ENCODE results near the gene FRMPD1.

Gene FRMPD1

DNA sequence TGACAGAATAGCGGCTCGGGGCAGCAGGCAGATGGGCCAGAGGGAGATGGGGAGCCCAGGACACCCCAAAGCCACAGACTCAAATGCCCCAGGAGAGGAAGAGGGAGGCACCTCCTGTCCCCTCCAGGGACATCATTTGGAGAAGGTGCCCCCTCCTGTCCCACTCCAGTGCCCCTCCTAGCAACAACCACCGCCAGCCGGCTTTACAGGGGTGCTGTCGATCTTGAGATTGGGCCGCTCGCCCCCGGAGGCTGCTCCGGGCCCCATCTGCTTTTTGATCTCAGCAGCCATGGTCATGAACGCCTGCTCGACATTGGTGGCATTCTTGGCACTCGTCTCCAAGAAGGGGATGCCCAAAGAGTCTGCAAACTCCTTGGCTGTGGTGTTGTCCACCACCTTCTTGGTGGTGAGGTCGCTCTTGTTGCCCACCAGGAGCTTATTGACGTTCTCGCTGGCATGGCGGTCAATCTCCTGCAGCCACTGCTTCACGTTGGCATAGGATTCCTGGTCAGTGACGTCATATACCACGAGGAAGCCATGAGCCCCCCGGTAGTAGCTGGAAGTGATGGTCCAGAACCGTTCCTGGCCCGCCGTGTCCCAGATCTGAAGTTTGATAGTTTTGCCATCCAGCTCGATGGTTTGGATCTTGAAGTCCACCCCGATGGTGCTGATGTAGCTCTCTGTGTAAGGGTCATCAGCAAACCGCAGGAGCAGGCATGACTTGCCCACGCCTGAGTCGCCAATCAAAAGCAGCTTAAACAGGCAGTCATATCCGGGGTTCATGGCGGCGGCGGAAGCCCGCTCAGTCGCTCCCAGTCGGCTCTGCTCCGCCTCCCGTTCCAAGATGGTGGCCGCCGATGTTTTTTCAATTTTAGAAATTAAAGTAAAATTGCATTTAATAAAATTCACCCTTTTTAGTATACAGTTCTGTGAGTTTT, 14.0 kb upstream of the FRMPD1 start:
- DNase-seq, result no peak

DNA sequence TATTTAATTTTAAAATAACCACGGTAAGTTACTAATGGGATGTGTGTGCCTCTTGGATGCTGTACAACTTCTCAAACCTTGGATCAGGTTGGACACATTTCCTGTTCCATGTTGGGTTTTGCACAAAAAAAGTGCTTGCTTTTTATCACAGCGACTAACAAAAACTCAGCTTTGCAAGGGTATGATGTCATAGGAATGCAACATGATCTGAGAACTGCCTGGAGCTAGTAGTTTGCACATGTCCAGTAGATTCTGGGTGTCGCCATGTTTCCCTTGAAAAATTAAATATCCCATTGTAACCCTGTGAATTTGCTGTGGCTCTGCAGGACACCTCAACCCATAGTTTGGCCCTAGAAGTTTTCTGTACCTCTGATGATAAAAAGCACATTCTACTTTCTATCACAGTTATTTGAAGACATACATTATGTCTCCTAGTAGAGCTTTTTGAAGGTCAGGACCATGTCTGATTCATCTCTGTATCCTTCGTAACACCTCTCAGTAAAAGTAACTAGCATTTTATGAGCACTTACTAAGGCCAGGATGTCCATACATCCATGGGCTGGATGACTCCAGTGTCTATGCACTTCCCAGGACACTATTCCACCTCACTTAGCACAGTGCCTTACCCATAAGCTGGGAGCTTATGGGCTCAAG, 11.5 kb upstream of the FRMPD1 start:
- no peak for DNase-seq

- DNase-seq, result no peak
Measured at GRCh38 chr9:37639841-37640240, 10.9 kb upstream of the FRMPD1 start.

- DNase-seq, result no peak
Measured at GRCh38 chr9:37640246-37640645, 10.5 kb upstream of the FRMPD1 start.

DNA sequence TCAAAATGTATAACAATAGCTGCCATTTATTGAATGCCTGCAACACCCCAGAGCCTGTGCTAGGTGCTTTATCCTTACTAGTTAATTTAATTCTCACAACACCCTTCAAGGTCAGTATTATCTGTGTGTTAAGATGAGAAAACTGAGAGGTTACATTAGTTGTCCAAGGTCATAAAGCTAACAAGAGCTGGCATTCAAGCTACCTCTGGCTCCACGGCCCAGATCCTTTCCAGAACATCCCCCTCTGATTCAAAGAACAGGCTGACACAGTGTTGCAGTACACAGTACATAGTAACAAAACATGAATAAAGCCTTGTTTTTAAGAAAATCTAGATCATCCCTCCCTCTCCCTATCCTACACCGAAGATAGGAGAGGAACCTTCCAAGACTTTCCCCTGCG, 9.4 kb upstream of the FRMPD1 start:
- DNase-seq, result no peak

- DNase-seq, result no peak
Measured at GRCh38 chr9:37643214-37643613, 7.5 kb upstream of the FRMPD1 start.

DNA sequence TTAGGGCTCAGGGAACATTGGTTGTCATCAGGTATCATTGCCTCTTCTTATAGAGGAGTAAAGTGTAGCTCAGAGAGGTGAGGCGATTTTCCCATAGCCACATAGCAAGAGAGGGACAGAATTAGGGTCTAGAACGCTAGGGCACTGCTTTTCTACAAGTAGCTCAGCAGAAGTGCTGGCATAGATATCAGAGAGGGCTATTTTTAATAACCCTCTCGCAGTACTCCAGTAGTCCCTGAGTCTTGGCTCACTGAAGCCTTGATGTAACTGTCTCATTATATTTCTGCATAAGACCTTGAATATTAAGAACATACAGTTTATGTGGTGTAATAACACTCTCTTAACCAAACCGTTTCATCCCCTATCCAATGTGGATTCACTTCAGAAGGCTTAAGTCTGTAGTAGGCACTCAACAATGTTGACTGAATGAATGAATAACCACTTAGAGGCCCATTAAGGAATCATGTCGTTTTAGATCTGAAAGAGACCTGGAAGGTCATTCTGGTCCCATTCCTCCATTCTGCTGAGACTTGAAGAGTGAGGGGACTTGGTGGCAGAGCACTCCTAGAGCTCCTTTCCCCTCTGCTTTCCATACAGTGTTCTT, 4.7 kb upstream of the FRMPD1 start:
- DNase-seq, result no peak

- DNase-seq, result no peak
Measured at GRCh38 chr9:37650299-37650872, 368 bp upstream of the FRMPD1 start.

GRCh38 chr9:37652261-37652660, 1.5 kb downstream of the FRMPD1 start:
- DNase-seq, result no peak

DNA sequence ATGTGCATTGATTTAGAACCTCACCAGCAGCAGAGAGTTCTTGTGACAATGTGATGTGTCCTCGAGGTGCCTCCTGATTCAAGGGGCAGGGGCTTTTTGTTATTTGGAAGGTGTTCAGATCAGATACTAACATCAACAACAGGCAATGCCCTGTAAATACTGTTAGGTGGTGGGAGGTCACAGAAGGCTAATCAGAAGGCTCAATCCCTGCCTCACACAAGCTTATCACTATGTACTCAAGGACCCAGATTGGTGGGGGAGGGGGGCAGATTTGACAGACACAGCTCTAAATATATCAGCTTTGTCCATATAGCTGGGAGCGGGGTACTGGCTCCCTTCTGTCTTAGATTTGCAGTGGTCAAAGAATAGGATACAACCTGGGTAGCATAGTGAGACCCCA, 2.6 kb downstream of the FRMPD1 start:
- DNase-seq, result no peak

GRCh38 chr9:37656936-37657335, 6.2 kb downstream of the FRMPD1 start:
- DNase-seq, result no peak

- no peak for DNase-seq
Measured at GRCh38 chr9:37660691-37661090, 9.9 kb downstream of the FRMPD1 start.

DNA sequence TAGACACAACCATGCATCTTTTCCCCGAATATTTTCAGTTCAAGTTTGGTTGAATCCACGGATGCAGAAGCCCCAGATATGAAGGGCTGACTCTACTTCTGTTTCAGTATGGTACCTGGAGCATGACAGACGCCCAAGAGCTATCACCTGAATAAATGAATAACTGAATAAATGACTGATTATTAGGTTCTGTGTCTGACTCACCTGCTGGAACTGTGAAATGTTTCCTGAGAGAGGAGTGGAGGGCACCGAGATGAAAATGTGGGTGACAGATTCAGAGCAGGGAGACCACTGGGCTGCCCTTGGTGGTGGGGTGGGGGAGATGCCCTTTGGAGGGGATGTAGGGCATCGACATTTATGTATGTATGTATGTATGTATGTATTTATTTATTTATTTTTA, 13.2 kb downstream of the FRMPD1 start:
- no peak for DNase-seq

DNA sequence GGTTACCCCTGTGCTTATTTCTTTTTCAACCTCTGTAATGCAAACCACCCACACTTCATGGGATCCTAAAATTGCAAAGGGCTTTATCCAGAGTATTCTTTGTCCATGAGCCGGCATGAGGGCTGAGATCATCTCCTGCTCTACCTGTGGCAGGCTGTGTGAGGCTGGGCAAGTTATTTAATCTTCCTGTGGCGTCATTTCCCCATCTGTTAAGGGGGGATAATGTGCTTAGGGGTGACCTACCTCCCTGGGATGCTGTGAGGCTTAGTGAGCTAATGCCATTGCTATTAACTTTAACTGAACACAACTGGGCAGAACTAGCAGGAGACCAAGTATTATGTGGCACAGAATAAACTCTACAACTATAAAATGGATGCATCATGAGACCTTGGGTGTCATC, 17.0 kb downstream of the FRMPD1 start:
- no peak for DNase-seq

DNA sequence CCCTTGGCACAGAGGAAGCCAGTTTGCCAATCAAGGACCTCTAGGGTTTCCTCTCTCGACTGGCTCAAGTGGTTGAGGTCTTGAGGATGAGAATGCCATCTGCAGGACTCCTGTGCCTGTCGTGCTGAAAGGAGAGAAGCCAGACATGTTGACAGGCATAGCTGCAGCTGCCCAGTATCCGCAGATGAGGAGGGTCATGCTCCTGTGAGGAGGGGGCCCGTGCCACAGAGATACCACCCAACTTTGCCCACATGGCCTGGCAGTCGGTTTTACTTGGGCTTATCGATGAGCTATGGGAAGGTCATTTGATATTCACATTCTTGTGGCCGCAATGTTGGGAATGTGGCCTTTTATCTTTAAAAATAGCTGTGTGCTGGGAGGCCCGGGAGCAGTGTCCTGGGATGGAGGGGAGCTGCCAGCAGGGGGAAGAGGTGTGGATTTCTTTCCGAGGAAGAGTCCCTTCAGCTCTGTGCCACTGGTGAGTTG, 17.4 kb downstream of the FRMPD1 start:
- DNase-seq, result no peak

DNA sequence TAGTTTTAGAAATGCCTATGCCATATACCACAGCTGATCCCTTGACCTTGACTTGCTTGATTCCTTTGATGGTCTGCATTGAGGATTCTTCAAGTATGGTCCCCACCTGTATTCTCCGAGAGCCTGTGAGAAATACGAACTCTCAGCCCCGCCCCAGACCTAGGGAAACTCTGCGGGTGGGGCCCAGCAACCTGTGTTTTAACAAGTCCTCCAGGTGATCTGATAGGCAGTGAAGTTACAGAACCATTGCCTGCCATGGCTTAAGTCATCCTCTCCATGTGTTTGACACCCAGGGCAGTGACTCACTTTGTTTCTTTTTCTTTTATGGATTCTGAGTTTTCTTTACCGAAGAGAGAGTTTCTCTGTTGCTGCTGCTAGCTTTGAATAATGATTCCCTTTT, 18.5 kb downstream of the FRMPD1 start:
- DNase-seq, result no peak

- no peak for DNase-seq
Measured at GRCh38 chr9:37675661-37676060, 24.9 kb downstream of the FRMPD1 start.

DNA sequence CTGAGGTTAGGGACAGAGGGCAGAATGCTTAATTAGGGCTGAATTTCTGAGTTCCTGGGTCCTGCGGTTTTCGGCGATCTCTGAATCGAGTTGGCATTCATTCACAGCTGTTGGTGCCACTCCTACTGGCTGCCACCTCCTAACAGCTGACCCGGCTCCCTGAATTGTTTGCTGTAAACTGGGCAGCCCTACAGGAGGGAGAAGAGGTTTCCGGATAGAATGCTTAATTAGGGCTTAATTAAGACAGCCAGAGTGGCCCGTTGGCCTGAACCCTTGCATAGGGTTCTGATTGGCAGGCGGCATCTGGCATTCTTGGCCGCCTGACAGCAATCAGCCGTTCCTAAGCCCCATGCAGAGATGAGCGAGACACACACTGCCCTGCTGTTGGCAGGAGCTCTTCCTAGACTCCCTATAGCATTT, 25.7 kb downstream of the FRMPD1 start:
- no peak for DNase-seq

DNA sequence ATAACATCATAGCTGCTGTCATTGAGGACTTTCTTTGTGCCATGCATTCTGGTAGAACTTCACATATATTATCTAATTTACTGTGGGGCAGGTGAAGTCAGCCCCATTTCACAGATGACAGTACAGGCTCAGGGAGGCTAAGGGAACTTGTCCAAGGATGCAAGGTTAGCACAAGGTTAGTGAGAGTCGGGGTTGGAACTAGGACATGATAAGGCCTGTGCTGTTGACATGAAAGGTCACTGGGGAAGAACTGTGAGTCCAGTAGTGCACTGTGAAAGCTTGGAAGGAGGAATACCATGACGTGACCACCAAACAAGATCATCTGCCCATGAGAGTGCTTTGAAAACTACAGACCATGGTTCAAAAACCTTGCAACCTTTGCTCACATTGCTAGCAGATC, 26.7 kb downstream of the FRMPD1 start:
- no peak for DNase-seq

DNA sequence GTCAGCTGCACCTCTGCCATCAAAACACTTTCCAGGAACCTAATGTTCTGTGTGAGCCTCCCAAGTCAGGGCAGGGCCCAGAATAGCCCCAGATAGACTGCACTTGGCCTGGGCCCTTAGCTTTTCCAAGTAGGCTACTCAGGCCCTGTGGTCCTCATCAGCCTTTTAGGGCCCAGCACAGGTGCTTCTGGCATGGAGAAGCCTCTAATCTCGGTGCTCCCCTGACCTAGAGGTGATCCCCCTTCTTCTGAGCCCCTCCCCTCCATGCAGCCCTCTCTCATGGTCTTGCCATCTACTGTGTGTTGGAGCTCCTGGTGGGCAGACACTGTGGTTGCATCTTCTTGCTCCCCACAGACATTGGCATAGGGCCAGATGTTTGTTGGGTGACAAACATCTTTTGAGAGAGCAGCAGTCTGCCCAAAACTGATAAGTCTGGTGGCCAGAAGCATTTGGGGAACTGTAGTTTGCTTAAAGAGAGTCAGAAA, 28.1 kb downstream of the FRMPD1 start:
- DNase-seq, result no peak

DNA sequence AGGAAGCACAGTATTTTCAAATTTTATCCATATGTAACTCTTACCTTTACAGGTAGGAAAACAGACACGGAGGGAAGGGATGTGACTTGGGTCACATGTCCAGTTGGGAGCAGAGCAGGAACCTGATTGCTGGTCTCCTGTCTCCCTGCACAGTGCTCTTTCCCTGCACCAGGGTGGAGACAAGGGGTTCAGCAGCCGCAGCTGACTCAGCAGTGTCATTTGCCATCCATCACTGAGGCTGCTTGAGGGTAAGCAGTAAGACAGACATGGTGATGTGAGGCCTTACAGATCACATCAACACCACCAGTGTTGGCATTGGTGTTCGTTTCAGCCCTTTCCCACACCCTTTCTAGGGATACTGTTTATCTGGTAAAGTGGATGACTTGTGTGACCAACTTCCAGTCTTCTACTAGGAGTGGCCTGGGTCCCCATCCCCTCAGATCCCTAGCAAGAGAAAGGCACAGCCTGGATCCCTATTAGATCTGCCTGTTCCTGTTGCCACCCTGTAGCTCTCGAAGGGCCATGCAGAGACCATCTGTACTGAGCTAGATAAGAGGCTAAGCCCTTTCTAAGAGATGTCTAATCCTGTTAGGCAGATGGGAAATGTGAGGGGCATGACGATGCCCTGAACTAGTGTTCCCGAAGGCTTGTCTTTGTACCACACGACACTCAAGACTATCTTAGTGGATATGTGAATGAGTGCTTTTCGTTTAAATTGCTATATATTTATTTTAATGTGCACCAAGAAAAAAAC, 29.1 kb downstream of the FRMPD1 start:
- no peak for DNase-seq

DNA sequence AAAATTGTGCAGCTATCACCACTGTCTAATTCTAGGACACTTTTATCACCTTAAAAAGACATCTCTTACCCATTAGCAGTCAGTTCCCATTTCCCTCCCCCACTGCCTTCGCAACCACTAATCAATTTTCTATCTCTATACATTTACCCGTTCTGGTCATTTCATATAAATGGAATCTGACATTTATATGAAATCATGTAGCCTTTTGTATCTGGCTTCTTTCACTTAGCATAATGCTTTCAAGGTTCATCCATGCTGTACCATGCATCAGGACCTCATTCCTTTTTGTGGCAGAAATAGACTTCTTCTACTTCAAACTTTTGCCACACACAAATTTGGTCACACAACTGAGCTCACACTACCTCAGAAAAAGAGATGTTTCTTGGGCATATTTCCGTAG, 32.2 kb downstream of the FRMPD1 start:
- no peak for DNase-seq
